ENCODE measurements around the gene RYR2.
A peak's percentile ranks its signal among the peaks of the same experiment; 100 is the strongest.

The RYR2 gene

GRCh38 chr1:237788069-237788468, 746.1 kb downstream of the RYR2 start:
- Histone ChIP-seq H3K27ac (ENCODE audit: poor library complexity, severe bottlenecking) (no peak overlapping the region), H3K9me3 (ENCODE audit: severe bottlenecking) (no peaks in the 10 kb centered on the region), H3K36me3 (ENCODE audit: low read depth) (no peaks in the 10 kb centered on the region), H3K4me3 (ENCODE audit: severe bottlenecking) (no peak overlapping the region), H3K27me3 (ENCODE audit: insufficient read depth, poor library complexity, severe bottlenecking) (no peaks in the 10 kb centered on the region), H3K4me1 (ENCODE audit: insufficient read depth, poor library complexity, severe bottlenecking) (peaks cover 3% of the 10 kb centered on the region)
- no peak for ATAC-seq (ENCODE audit: low read depth)
- TF ChIP-seq, protein P1, sequence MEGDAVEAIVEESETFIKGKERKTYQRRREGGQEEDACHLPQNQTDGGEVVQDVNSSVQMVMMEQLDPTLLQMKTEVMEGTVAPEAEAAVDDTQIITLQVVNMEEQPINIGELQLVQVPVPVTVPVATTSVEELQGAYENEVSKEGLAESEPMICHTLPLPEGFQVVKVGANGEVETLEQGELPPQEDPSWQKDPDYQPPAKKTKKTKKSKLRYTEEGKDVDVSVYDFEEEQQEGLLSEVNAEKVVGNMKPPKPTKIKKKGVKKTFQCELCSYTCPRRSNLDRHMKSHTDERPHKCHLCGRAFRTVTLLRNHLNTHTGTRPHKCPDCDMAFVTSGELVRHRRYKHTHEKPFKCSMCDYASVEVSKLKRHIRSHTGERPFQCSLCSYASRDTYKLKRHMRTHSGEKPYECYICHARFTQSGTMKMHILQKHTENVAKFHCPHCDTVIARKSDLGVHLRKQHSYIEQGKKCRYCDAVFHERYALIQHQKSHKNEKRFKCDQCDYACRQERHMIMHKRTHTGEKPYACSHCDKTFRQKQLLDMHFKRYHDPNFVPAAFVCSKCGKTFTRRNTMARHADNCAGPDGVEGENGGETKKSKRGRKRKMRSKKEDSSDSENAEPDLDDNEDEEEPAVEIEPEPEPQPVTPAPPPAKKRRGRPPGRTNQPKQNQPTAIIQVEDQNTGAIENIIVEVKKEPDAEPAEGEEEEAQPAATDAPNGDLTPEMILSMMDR (IDR thresholded peaks at IDR 0.05; ENCODE audit: poor library complexity, severe bottlenecking): no peak
- DNase-seq (ENCODE audit: low spot score): no peak

DNA sequence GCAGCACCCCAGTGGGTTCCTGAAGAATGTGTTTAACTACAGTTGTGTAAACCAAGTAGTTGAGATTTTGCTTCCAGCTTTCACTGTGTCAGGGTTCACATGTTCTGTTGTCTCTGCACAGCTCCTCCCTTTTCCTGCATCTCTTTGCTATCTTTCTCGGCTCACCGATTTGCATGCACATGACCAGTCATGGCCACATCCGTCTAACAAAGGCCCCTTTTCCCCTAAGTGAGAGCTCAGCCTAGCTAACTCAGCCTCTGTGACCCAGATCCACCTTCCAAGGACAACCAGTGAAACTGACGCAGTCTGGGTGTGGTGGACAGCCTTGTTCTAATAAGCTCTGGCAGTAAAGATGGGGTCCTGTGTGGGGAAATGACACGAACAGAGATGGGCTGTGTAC, 747.6 kb downstream of the RYR2 start:
- TF ChIP-seq, protein P1 (IDR thresholded peaks at IDR 0.05; ENCODE audit: poor library complexity, severe bottlenecking): no peak
- ATAC-seq (ENCODE audit: low read depth): no peak
- H3K4me1 ChIP-seq (ENCODE audit: insufficient read depth, poor library complexity, severe bottlenecking): peaks cover 3% of the 10 kb centered on the region
- no peaks in the 10 kb centered on the region for H3K36me3 ChIP-seq (ENCODE audit: low read depth)
- no peak overlapping the region for H3K27ac ChIP-seq (ENCODE audit: poor library complexity, severe bottlenecking)
- H3K9me3 ChIP-seq (ENCODE audit: severe bottlenecking): no peaks in the 10 kb centered on the region
- no peak for DNase-seq (ENCODE audit: low spot score)
- no peak overlapping the region for H3K4me3 ChIP-seq (ENCODE audit: severe bottlenecking)
- H3K27me3 ChIP-seq (ENCODE audit: insufficient read depth, poor library complexity, severe bottlenecking): no peaks in the 10 kb centered on the region

- no peaks in the 10 kb centered on the region for H3K27me3 ChIP-seq (ENCODE audit: insufficient read depth, poor library complexity, severe bottlenecking)
- H3K4me3 ChIP-seq (ENCODE audit: severe bottlenecking): no peak overlapping the region
- ATAC-seq (ENCODE audit: low read depth) (peak; percentile 40; the same call in 1 of the 3 replicates), DNase-seq (ENCODE audit: low spot score) (no peak)
- H3K36me3 ChIP-seq (ENCODE audit: low read depth): no peaks in the 10 kb centered on the region
- TF ChIP-seq, protein P1 (IDR thresholded peaks at IDR 0.05; ENCODE audit: poor library complexity, severe bottlenecking): no peak
- peaks cover 3% of the 10 kb centered on the region for H3K4me1 ChIP-seq (ENCODE audit: insufficient read depth, poor library complexity, severe bottlenecking)
- H3K9me3 ChIP-seq (ENCODE audit: severe bottlenecking): no peaks in the 10 kb centered on the region
- no peak overlapping the region for H3K27ac ChIP-seq (ENCODE audit: poor library complexity, severe bottlenecking)
Measured at GRCh38 chr1:237791592-237791991, 749.6 kb downstream of the RYR2 start.

DNA sequence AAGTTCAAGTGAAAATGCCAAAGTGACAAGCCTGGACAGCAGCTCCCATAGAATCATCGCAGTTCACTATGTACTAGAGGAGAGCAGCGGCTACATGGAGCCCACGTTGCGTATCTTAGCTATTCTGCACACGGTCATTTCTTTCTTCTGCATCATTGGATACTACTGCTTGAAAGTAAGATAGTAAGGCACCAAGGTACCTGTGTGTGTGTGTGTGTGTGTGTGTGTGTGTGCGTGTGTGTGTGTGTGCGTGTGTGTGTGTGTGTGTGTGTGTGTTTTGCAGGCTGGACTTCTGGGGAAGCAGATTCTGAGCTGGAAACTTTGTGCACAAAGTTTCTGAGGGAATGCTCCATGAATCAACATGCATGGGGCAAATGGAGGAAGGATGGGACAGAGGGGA, 750.2 kb downstream of the RYR2 start:
- no peaks in the 10 kb centered on the region for H3K36me3 ChIP-seq (ENCODE audit: low read depth)
- H3K4me1 ChIP-seq (ENCODE audit: insufficient read depth, poor library complexity, severe bottlenecking): peaks cover 3% of the 10 kb centered on the region
- TF ChIP-seq, protein P1 (IDR thresholded peaks at IDR 0.05; ENCODE audit: poor library complexity, severe bottlenecking): no peak
- H3K9me3 ChIP-seq (ENCODE audit: severe bottlenecking): no peaks in the 10 kb centered on the region
- no peak for ATAC-seq (ENCODE audit: low read depth)
- H3K4me3 ChIP-seq (ENCODE audit: severe bottlenecking): no peak overlapping the region
- no peaks in the 10 kb centered on the region for H3K27me3 ChIP-seq (ENCODE audit: insufficient read depth, poor library complexity, severe bottlenecking)
- no peak for DNase-seq (ENCODE audit: low spot score)
- no peak overlapping the region for H3K27ac ChIP-seq (ENCODE audit: poor library complexity, severe bottlenecking)

DNA sequence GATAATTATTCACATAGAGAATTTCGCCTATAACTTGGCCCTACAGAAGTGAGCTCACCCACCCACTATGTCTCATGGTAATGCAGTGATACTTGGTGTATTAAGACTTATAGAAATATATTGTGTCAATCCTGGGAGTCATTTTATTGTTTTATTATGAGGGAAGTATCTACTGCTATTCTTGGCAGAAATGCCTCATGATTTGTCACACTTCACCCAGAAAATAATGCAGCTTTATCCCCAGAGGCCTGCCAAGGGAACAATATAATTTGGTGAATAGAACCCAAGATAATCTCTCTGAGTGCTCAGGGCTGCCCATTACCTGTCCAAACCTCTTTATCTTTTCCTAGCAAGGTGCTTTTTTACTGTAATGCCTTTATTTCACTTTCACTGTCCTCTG, 750.7 kb downstream of the RYR2 start:
- Histone ChIP-seq H3K36me3 (ENCODE audit: low read depth) (no peaks in the 10 kb centered on the region), H3K4me3 (ENCODE audit: severe bottlenecking) (no peak overlapping the region), H3K27ac (ENCODE audit: poor library complexity, severe bottlenecking) (no peak overlapping the region), H3K27me3 (ENCODE audit: insufficient read depth, poor library complexity, severe bottlenecking) (no peaks in the 10 kb centered on the region), H3K4me1 (ENCODE audit: insufficient read depth, poor library complexity, severe bottlenecking) (peaks cover 3% of the 10 kb centered on the region), H3K9me3 (ENCODE audit: severe bottlenecking) (no peaks in the 10 kb centered on the region)
- ATAC-seq (ENCODE audit: low read depth) (no peak), DNase-seq (ENCODE audit: low spot score) (no peak)
- TF ChIP-seq, protein P1 (IDR thresholded peaks at IDR 0.05; ENCODE audit: poor library complexity, severe bottlenecking): no peak
